Measurements from ENCODE around the gene GALNT17.

GALNT17 gene

GRCh38 chr7:71753236-71753635 lies 621.3 kb downstream of the GALNT17 start:
- Histone ChIP-seq H4K91ac (ENCODE audit: low read length) (no peak overlapping the region), H3K9me3 (ENCODE audit: control insufficient read depth, low read length) (peaks cover 2% of the 10 kb centered on the region), H2BK5ac (ENCODE audit: low read depth, low read length, poor library complexity, severe bottlenecking) (no peak overlapping the region), H4K8ac (ENCODE audit: low read length) (no peak overlapping the region), H3K23ac (ENCODE audit: low read length in 2 of 2) (no peak overlapping the region), H3K4me3 (ENCODE audit: insufficient read depth in 1 of 2, low read depth in 1 of 2, low read length in 2 of 2) (no peak overlapping the region), H2BK12ac (ENCODE audit: low read length in 2 of 2) (no peak overlapping the region), H3K9ac (ENCODE audit: low read length) (no peak overlapping the region), H3K4me2 (ENCODE audit: low read length, poor library complexity, severe bottlenecking) (no peak overlapping the region), H3K79me1 (replicated peaks; ENCODE audit: low read length, poor library complexity, severe bottlenecking) (no peaks in the 10 kb centered on the region), H3K27me3 (ENCODE audit: control insufficient read depth in 1 of 2, insufficient read depth in 1 of 2, low read length in 2 of 2) (peaks cover 7 to 46% of the 10 kb centered on the region in 2 experiments), H2BK120ac (ENCODE audit: low read depth, low read length) (no peak overlapping the region), H3K27ac (ENCODE audit: low read length, poor library complexity, severe bottlenecking) (no peak overlapping the region), H3K18ac (ENCODE audit: low read depth in 1 of 2, low read length in 2 of 2) (no peak overlapping the region), H3K14ac (ENCODE audit: low read length in 2 of 2) (no peak overlapping the region), H2AFZ (ENCODE audit: low read depth, low read length) (no peak overlapping the region), H3K4ac (ENCODE audit: low read depth in 1 of 2, low read length in 2 of 2) (no peak overlapping the region), H2BK15ac (ENCODE audit: low read depth, poor library complexity, severe bottlenecking) (no peak overlapping the region), H2AK5ac (ENCODE audit: low read length, severe bottlenecking) (no peak overlapping the region), H3K36me3 (ENCODE audit: control insufficient read depth in 1 of 2, insufficient read depth in 2 of 2, low read depth in 1 of 2, low read length in 2 of 2) (no peaks in the 10 kb centered on the region), H3K4me1 (ENCODE audit: control insufficient read depth, insufficient read depth, low read depth, low read length) (peaks cover 6% of the 10 kb centered on the region)
- DNase-seq = no peak
- WGBS = 83% methylated on average over 2 of the region's 2 CpGs

- Histone ChIP-seq H3K79me1 (replicated peaks; ENCODE audit: low read length, poor library complexity, severe bottlenecking) (no peaks in the 10 kb centered on the region), H3K9me3 (ENCODE audit: control insufficient read depth, low read length) (peaks cover 2% of the 10 kb centered on the region)
- 46% methylated on average over 9 of the region's 9 CpGs for WGBS
Observed at GRCh38 chr7:71753956-71754664, 622.2 kb downstream of the GALNT17 start.

GRCh38 chr7:71754828-71755227 lies 622.9 kb downstream of the GALNT17 start:
- Histone ChIP-seq H3K23ac (ENCODE audit: low read length in 2 of 2) (no peak overlapping the region), H3K27me3 (ENCODE audit: control insufficient read depth in 1 of 2, insufficient read depth in 1 of 2, low read length in 2 of 2) (peaks cover 7 to 45% of the 10 kb centered on the region in 2 experiments), H2BK15ac (ENCODE audit: low read depth, poor library complexity, severe bottlenecking) (no peak overlapping the region), H4K91ac (ENCODE audit: low read length) (no peak overlapping the region), H3K27ac (ENCODE audit: low read length, poor library complexity, severe bottlenecking) (no peak overlapping the region), H2BK12ac (ENCODE audit: low read length in 2 of 2) (no peak overlapping the region), H3K4me2 (ENCODE audit: low read length, poor library complexity, severe bottlenecking) (no peak overlapping the region), H4K8ac (ENCODE audit: low read length) (no peak overlapping the region), H2BK5ac (ENCODE audit: low read depth, low read length, poor library complexity, severe bottlenecking) (no peak overlapping the region), H3K36me3 (ENCODE audit: control insufficient read depth in 1 of 2, insufficient read depth in 2 of 2, low read depth in 1 of 2, low read length in 2 of 2) (no peaks in the 10 kb centered on the region), H3K14ac (ENCODE audit: low read length in 2 of 2) (no peak overlapping the region), H3K18ac (ENCODE audit: low read depth in 1 of 2, low read length in 2 of 2) (no peak overlapping the region), H3K79me1 (replicated peaks; ENCODE audit: low read length, poor library complexity, severe bottlenecking) (no peaks in the 10 kb centered on the region), H3K9ac (ENCODE audit: low read length) (no peak overlapping the region), H2AK5ac (ENCODE audit: low read length, severe bottlenecking) (no peak overlapping the region), H3K4me3 (ENCODE audit: insufficient read depth in 1 of 2, low read depth in 1 of 2, low read length in 2 of 2) (no peak overlapping the region), H3K9me3 (ENCODE audit: control insufficient read depth, low read length) (peaks cover 2% of the 10 kb centered on the region), H2BK120ac (ENCODE audit: low read depth, low read length) (no peak overlapping the region), H3K4me1 (ENCODE audit: control insufficient read depth, insufficient read depth, low read depth, low read length) (peaks cover 6% of the 10 kb centered on the region), H3K4ac (ENCODE audit: low read depth in 1 of 2, low read length in 2 of 2) (no peak overlapping the region), H2AFZ (ENCODE audit: low read depth, low read length) (no peak overlapping the region)
- WGBS = 74% methylated on average over 4 of the region's 4 CpGs
- no peak for DNase-seq

More at GRCh38 chr7:71753956-71754664, 622.2 kb downstream of the GALNT17 start:
- H2BK12ac ChIP-seq (ENCODE audit: low read length in 2 of 2) = no peak overlapping the region
- no peak overlapping the region for H3K23ac ChIP-seq (ENCODE audit: low read length in 2 of 2)
- no peak overlapping the region for H2AFZ ChIP-seq (ENCODE audit: low read depth, low read length)
- no peak overlapping the region for H4K91ac ChIP-seq (ENCODE audit: low read length)
- no peak overlapping the region for H3K4me2 ChIP-seq (ENCODE audit: low read length, poor library complexity, severe bottlenecking)
- DNase-seq = no peak
- no peak overlapping the region for H3K4ac ChIP-seq (ENCODE audit: low read depth in 1 of 2, low read length in 2 of 2)
- H2BK120ac ChIP-seq (ENCODE audit: low read depth, low read length) = no peak overlapping the region
- no peak overlapping the region for H3K27ac ChIP-seq (ENCODE audit: low read length, poor library complexity, severe bottlenecking)
- H3K9ac ChIP-seq (ENCODE audit: low read length) = no peak overlapping the region
- no peak overlapping the region for H4K8ac ChIP-seq (ENCODE audit: low read length)
- no peak overlapping the region for H3K14ac ChIP-seq (ENCODE audit: low read length in 2 of 2)
- H3K27me3 ChIP-seq (ENCODE audit: control insufficient read depth in 1 of 2, insufficient read depth in 1 of 2, low read length in 2 of 2) = peaks cover 7 to 46% of the 10 kb centered on the region in 2 experiments
- no peak overlapping the region for H2AK5ac ChIP-seq (ENCODE audit: low read length, severe bottlenecking)
- H3K36me3 ChIP-seq (ENCODE audit: control insufficient read depth in 1 of 2, insufficient read depth in 2 of 2, low read depth in 1 of 2, low read length in 2 of 2) = no peaks in the 10 kb centered on the region
- H3K18ac ChIP-seq (ENCODE audit: low read depth in 1 of 2, low read length in 2 of 2) = no peak overlapping the region
- no peak overlapping the region for H2BK15ac ChIP-seq (ENCODE audit: low read depth, poor library complexity, severe bottlenecking)
- no peak overlapping the region for H3K4me3 ChIP-seq (ENCODE audit: insufficient read depth in 1 of 2, low read depth in 1 of 2, low read length in 2 of 2)
- no peak overlapping the region for H2BK5ac ChIP-seq (ENCODE audit: low read depth, low read length, poor library complexity, severe bottlenecking)
- H3K4me1 ChIP-seq (ENCODE audit: control insufficient read depth, insufficient read depth, low read depth, low read length) = peaks cover 6% of the 10 kb centered on the region

- Histone ChIP-seq H3K14ac (ENCODE audit: low read length in 2 of 2) (no peak overlapping the region), H3K18ac (ENCODE audit: low read depth in 1 of 2, low read length in 2 of 2) (no peak overlapping the region), H3K4me2 (ENCODE audit: low read length, poor library complexity, severe bottlenecking) (no peak overlapping the region), H2BK12ac (ENCODE audit: low read length in 2 of 2) (no peak overlapping the region), H3K4ac (ENCODE audit: low read depth in 1 of 2, low read length in 2 of 2) (no peak overlapping the region), H4K91ac (ENCODE audit: low read length) (no peak overlapping the region), H3K27me3 (ENCODE audit: control insufficient read depth in 1 of 2, insufficient read depth in 1 of 2, low read length in 2 of 2) (no peaks in the 10 kb centered on the region), H2BK120ac (ENCODE audit: low read depth, low read length) (no peak overlapping the region), H3K9me3 (ENCODE audit: control insufficient read depth, low read length) (peaks cover 27% of the 10 kb centered on the region), H3K36me3 (ENCODE audit: control insufficient read depth in 1 of 2, insufficient read depth in 2 of 2, low read depth in 1 of 2, low read length in 2 of 2) (no peaks in the 10 kb centered on the region), H2BK15ac (ENCODE audit: low read depth, poor library complexity, severe bottlenecking) (no peak overlapping the region), H2AK5ac (ENCODE audit: low read length, severe bottlenecking) (no peak overlapping the region), H3K23ac (ENCODE audit: low read length in 2 of 2) (no peak overlapping the region), H3K4me3 (ENCODE audit: insufficient read depth in 1 of 2, low read depth in 1 of 2, low read length in 2 of 2) (no peak overlapping the region), H3K9ac (ENCODE audit: low read length) (no peak overlapping the region), H4K8ac (ENCODE audit: low read length) (no peak overlapping the region), H2AFZ (ENCODE audit: low read depth, low read length) (no peak overlapping the region), H3K4me1 (ENCODE audit: control insufficient read depth, insufficient read depth, low read depth, low read length) (no peaks in the 10 kb centered on the region), H3K27ac (ENCODE audit: low read length, poor library complexity, severe bottlenecking) (no peak overlapping the region), H2BK5ac (ENCODE audit: low read depth, low read length, poor library complexity, severe bottlenecking) (no peak overlapping the region), H3K79me1 (replicated peaks; ENCODE audit: low read length, poor library complexity, severe bottlenecking) (no peaks in the 10 kb centered on the region)
- DNase-seq = no peak
Observed at GRCh38 chr7:71761336-71761735, 629.4 kb downstream of the GALNT17 start.
